Measurements from ENCODE around the gene LY6G5C.

Gene LY6G5C

DNA sequence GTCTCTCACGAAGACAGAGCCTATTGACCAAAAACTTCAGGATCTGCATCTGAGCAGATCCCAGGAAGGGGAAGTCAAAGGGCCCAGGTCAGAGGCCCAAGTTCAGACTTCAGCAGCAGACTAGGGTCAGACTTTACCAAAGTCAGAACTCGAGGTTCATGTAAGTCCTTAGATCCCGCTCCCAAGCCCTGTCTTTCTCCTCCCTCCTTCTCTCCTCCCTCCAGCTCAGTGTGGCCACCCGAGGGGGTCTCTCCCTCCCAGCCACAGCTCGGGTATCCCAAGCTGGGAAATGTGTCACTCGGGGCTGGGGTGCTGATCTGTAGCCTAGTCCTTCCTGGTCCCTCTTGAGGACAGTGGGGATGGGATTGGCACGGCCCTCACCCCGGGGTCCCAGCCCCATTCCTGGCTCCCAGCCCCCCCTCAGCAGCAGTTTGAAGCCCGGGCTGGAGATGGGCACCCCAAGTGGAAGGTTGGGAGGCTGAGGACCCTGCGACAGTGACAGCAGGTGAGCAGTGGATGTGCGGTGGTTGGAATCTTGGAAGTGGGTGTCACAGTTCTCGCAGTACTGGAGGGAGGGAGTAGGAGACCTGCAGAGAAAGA, 18.6 kb downstream of the LY6G5C start:
- no peak for DNase-seq (ENCODE audit: low spot score)

DNA sequence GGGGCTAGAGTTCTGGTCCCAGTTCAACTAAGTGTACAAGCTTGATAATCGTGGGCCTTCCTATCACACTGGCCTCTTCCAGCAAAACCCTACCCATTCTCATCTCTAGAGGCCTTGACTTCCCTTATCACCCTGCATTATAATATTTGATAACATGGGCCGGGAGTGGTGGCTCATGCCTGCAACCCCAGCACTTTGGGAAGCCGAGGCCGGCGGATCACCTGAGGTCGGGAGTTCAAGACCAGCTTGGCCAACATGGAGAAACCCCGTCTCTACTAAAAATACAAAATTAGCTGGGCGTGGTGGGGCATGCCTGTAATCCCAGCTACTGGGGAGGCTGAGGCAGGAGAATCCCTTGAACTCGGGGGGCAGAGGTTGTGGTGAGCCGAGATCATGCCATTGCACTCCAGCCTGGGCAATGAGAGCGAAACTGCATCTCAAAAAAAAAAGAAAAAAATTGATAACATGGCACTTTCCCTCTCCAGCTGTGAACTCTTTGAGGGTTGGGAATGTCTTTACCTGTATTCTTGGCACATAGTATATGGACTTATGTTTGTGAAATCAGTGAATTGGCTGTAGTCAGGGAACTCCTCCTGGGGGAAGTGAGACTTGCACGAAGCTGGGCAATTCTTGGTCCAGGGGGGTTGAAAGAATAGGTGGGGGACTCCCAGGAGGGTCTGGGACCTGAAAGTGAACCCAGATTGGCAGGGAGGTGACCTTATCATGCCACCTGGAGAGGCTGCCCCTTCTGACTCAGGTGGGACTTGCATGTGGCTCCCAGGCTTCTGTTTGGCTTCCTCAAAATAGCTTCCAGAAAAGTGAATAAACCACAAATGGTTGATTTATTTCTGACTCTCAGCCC, 19.4 kb downstream of the LY6G5C start:
- DNase-seq (ENCODE audit: low spot score): no peak

DNA sequence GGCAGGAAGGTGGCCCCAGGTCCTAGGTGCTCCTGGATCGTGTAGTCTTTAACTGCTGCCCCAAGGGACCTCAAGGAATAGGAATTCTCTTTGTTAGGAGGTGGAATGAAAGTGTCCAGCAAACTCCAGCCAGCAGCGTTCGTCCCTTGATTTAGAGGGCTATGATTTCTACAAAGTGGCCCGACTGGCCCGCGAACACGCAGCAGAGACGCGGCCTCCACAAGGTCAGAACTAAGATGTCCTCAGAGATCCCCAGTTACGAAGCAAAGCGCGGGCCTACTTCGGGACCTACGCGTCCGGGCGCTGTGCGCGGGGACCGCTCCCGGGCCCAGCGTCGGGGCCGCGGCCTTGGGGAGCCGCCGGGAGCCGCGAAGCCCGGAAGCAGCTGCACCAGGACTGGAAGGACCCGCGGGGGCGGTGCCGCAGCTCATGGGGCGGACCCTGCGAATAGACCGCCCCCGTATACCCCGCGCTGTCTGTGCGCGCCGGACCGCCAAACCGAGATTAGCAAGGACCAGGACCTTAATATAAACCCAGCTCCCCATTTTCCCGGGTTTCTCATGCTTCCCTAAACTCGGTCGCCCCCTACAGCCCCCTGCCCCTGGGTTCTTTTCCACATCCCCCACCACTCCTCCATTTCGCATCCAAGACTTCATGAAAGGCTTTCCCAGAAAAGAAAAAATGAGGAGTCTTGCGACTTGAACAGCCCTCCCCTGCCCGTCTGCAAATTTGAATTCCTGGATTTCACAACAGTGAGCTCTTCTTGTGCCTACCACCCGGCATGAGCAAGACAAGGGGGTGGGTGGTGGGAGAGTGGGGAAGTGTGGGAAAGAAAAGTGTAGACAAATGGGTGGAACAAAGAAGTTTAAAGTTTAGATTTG, 20.2 kb downstream of the LY6G5C start, which contains the start of gene C6orf47:
C6orf47 (minus strand) TSS at position 398 of the 881 bp plus-strand sequence. CDS start 831 bp downstream, outside the sequence.
- peak; percentile 91 for DNase-seq (ENCODE audit: low spot score)

DNA sequence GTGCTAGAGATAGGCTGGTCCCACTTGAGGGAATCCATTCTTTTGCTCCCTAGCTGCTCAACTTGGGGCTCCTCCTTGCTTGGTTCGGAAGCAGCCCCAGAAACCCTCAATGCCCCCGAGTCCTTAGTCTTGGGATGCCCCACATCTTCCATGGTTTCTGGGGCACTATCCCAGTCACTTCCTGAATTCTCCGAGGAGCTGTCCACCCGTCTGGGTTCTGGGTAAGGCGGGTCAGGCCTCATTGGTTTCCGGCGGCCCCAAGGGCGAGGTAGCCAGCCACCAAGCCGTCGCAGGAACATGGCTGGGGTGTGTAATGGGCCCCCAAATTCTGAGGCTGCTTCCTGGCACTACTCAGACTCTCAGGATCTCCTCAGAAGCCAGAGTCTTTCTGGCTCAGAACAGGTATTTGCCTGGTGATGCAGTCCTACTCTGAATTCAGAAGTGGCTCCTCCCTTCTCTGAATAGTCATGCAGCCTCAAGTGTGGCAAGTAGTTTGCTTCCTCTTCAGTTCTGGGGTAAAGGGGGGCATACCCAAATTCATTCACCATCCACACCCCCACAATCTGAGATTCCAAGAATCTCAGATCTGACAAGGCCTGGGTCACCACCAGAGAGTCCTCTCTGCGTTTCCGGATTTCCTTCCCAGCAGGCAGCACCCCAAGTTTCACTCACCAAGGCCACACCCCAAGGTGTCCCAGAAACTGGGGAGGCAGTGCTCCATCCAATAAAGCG, 21.1 kb downstream of the LY6G5C start:
- DNase-seq (ENCODE audit: low spot score): no peak

DNA sequence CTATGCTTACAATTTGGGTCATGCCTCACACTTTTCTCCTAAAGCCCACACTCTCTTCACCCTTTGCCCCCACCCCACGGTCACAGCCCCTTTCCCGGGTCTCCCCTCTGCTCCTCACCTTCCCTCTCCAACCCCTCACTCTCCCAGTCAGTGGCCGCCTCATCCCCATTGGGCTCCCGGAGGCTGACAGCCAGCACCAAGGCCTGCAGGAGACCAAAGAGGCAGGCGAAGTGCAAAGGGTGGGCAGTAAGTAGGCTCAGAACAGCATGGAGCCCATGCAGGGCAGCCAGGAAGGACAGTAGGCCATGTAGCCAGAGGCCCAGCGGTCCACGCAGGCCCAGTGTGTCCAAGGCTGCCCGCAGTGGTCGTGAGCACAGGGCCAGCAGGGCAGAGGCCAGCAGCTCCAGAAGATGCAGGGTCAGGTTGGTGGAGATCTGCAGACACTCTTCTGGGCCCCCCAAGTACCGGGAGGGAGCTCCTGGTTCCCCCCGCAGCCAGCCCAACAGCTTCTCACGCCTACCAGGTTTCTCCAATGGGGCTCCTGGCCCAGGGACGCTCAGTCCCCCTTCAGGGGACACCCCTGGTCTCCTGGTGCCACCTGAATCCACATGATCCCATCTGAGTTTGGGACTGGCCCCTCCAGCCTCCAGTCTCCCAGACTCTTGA, 21.8 kb downstream of the LY6G5C start:
- no peak for DNase-seq (ENCODE audit: low spot score)

DNA sequence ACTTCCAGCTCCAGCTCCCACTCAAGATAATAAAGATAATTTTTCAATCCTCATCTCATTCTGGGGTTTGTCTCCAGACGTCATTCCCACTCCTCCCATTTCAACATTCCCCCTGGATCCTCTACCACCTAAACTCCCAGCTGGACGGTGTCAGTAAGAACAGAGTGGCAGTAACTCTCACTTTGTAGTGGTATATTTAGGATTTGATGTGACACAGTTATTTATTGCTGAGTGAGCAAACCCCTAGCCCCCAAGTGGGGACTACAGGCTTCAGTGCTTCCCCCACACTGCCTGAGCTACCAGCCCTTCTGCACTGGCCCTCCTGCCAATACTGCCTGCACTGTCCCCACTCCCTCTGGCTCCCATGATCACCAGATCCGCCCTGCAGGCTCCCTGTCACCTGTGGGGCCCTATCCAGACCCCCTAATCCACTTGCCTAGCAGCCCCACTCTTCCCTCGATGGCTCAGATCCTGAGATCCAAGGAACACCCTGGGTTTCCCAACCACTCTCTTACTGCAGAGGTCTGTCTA, 22.6 kb downstream of the LY6G5C start:
- DNase-seq (ENCODE audit: low spot score): no peak

DNA sequence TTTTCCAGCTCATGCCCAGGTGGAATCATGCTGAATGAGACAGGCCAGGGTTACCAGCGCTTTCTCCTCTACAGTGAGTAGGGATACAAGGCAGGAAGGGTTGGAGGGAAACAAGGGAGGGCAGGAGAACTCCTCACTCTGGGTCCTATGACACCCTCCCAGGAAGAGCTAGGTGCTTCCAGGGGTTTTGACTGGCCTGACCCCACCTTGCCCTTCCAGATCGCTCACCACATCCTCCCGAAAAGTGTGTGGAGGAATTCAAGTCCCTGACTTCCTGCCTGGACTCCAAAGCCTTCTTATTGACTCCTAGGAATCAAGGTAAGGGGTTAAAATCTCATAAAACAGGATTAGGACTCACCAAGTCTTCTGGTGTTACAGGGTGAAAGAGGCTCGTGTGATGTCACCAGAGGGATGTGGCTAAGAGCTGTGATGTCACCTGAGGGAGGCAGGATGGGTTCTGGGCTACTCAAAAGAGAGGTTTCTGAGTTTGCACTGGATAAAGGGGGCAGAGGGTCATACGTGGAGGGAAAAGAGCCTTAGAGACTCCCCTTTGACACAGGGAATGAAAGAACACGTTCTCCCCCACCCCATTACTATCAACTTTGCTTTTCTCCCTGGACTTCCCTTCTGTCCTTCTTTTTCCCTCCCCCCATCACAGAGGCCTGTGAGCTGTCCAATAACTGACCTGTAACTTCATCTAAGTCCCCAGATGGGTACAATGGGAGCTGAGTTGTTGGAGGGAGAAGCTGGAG, 23.3 kb downstream of the LY6G5C start:
- no peak for DNase-seq (ENCODE audit: low spot score)

DNA sequence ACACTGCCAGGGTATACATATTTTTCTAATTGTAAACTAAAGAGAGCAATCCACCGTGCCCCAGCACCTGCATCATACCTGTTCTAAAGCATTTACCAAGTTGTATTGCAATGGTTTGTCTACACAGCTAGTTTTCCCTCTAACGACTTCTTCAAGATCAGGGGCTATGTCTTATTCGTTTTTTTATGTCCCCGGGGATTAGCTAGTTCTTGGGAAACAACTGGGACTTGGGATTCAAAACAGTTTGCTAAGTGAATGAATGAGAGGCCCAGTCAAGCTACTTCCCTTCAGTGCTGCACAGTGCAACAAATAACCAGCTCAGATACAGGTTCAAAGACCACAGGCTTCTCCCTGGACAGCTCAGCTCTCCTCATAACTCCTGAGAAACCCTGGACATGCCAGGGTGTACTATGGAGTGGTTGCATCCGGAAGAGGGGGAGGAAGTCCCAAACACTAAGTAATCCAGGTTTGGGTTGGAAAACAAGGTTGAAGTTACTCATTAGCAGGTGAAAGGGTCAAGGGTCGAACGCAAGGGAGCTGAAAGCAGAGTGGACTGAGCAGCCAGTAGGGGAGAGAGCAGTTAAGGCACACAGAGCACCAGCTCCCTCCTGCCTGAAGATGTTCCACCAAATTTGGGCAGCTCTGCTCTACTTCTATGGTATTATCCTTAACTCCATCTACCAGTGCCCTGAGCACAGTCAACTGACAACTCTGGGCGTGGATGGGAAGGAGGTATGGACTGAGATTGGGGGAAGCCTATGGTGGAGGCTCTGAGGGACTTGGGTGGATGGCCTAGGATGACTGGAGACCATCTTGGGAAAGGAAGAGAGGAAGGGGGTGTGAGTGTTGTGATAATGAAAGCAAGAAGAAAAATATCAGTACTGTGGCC, 25.3 kb downstream of the LY6G5C start, which contains the start of gene APOM:
APOM (plus strand) TSS at position 546 of the 889 bp plus-strand sequence; CDS start at position 619, 73 bp downstream.
- DNase-seq (ENCODE audit: low spot score): no peak

DNA sequence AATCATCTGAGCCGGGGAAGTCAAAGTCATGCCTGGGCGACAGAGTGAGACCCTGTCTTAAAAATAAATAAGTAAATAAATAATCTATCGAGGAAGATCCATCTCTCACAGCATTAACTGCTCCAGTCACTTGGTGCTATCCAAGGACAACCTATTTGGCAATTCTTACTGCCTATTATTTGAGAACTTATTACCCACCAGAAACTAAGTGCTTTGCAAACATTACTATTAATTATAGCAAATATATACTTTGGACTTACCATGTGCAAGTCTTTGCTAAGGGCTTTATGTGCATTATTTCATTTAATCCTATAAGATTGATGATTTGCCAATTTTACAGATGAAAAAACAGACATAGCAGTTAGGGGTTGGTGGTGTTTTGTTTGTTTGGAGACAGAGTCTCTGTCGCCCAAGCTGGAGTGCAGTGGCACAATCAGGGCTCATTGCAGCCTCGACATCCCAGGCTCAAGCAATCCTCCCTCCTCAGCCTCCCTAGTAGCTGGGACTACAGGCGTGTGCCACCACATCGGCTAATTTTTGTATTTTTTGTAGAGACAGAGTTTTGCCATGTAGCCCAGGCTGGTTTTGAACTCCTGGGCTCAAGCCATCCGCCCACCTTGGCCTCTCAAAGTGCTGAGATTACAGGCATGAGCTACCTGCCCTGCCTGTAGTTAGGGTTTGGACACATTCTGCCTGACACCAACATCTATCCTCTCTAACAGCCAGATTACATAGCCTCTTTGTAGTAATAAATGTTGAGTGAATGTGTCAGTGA, 26.1 kb downstream of the LY6G5C start:
- no peak for DNase-seq (ENCODE audit: low spot score)

DNA sequence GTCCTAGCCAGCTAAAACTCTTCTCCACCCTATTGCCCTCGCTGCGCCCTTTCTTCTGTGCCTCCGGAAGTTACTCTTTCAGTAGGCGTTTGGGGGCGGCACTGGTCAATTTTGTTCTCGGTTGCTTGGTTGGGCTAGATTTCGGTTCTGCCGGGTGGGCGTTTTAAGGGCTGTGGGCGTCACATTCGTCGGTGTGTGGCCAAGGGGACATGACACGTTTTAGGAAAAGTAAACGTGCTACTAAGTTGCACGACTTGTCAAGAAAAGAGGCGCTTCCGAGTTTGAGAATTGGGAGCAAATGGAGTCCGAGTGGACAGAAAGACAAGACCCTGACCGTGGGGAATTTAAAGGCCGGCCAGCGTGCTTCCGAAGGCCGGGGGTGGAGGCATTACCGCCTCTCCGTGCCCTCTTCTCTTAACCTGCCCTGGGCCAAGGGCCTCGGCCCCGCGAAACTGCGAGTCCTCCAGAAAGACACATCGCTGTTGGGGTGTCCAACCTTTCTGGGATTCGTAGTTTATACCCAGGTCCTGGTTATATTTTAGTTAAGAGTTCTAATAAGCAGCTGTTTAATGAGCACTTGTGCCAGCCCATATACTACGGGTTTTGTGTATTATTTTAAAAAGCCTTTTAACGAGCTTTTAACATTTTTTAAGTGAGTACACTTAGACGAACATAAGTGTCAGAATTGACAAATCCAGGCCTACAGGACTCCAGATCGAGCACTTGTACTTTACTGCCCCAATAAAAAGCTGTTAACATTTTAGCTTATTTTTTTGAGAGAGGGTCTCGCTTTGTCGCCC, 27.7 kb downstream of the LY6G5C start:
- DNase-seq (ENCODE audit: low spot score): peak; percentile 88

DNA sequence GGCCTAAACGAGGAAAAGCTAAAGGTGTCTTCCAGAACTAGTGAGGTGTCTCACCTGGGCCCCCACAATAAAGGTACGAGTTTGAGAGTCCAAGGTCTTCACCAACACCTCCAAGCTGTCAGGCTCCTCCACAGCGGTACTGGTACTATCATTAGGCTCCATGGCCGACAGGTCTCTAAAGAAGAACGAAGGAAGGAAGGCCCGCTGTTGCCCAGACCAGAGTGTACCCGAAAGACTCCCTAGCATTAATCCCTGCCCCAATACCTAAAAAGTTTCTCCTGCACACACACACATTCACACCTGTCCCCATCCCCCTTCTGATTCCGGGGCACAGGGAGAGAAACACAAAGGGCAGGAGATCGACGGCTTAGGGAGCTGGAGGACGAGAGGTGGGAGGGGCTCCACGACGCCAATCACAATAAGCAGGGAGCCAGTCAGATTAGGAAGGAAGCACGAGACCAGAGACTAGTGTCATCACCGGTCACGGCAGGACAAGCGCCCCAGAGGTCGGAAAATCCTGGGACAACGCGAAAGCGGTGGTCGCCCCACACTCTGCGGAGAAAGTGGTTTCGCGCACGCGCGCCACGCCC, 29.2 kb downstream of the LY6G5C start:
- DNase-seq (ENCODE audit: low spot score): peak; percentile 78

DNA sequence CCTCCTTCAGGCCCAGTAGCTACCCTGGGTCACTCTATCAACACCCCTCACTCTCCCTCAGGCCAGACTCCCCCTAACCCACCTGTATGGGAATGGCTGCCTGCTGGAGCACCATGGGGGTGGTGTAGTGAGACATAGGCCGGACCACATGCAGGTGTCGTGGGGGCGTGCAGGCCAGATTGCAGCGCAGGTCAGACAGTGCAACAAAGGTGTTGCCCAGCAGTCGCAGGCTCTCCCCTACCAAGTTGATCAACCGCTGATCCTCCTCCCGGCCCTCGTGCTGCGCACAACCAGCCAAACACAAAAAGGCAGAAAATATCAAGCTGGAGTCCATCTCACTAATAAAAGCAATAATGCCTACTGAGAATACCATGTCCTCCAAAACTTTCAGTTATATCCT, 35.5 kb downstream of the LY6G5C start:
- DNase-seq (ENCODE audit: low spot score): no peak

DNA sequence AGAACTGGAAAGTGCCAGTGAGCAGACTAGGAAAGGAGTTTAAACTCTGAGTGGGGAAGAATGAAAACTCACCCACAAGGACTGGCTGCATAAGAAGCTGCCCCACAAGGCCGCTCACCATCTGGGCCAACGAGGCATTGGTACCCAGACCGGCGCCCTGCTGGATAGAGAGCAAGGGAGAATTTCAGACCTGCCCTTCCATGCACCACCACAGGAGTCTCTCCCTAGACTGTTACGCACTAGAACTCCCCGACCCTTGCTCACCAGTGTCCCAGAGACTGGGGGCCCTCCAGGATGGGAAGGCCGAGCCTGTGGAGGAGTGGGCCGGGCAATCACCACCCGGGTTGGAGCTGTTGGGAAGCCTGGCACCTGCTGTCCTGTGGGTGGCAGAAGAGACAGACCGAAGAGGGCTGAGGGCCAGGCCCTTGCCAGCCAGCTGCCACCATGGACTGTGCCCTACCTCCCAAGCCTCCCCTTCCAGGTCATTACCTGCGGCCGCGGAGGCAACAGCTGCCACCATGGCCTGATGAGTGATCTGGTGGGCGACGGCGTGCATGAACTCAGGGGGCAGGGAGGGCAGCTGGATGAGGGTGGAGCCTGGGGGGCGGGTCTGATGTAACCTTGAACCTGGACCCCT, 36.9 kb downstream of the LY6G5C start:
- DNase-seq (ENCODE audit: low spot score): no peak

DNA sequence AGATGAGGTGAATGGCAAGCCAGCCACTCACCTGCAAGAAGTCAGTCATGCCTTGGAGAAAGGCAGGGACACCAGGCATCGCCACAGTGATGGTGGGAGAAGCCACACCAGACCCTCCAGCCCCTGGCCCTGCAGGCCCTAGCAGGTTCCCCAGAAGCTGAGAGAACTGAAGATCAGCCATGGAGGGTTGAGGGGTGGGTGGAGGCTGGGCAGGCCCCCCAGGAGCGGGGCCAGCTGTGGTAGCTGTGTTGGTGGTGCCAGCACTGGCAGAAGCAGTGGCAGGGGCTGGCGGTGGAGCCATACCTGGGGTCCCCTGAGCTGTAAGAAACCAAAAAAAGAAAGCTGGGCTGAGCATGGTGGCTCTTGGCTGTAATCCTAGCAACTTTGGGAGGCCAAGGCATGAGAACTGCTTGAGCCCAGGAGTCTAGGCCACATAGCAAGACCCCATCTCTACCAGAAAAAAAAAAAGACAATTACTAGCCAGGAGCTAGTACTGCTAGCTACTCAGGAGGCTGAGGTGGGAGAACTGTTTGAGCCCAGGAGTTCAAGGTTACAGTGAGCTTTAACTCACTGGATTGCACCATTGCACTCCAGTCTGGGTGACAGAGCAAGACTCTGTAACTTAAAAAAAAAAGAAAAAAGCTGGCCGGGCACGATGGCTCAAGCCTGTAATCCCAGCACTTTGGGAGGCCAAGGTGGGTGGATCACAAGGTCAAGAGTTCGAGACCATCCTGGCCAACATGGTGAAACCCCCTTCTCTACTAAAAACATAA, 37.9 kb downstream of the LY6G5C start:
- no peak for DNase-seq (ENCODE audit: low spot score)

DNA sequence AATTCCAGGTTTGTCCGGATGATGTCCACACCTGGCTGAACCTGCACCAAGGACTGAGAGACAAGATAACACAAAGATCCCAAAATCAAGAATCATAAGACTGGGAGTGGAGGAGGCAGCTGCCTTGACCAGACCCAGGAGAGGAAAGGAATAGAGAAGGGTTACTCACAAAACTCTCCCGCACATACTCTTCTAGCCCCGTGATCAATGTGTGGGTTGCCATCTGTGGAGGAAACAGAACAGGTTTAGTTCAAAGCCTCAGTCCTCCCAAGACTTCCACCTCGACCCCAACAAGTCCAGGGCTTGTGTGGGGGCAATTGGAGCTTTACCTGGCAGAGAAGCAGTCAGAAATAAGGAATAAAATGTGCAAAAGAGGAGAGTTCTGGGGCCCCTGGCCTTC, 39.5 kb downstream of the LY6G5C start:
- no peak for DNase-seq (ENCODE audit: low spot score)

DNA sequence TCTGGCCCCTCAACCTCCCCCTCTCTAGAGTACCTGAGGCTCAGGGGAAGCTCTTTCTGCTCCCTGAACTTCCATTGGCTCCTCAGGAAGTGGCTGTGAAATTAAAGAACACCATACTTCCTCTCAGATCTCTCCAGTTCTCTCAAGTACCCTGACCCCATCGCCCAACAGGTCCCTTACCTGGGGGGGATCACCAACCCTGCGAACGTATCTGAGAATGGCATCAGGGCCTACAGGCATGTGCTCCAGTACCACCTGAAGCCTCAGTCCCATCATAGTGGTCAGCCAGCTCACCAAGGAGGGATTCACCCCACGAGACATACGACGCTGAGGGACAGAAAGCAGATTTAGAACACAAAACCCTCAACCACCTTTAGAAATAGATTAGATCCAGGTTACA, 40.3 kb downstream of the LY6G5C start:
- DNase-seq (ENCODE audit: low spot score): no peak

Measured in D341Med (cell line).